ENCODE measurements around the gene PICK1.

DNA sequence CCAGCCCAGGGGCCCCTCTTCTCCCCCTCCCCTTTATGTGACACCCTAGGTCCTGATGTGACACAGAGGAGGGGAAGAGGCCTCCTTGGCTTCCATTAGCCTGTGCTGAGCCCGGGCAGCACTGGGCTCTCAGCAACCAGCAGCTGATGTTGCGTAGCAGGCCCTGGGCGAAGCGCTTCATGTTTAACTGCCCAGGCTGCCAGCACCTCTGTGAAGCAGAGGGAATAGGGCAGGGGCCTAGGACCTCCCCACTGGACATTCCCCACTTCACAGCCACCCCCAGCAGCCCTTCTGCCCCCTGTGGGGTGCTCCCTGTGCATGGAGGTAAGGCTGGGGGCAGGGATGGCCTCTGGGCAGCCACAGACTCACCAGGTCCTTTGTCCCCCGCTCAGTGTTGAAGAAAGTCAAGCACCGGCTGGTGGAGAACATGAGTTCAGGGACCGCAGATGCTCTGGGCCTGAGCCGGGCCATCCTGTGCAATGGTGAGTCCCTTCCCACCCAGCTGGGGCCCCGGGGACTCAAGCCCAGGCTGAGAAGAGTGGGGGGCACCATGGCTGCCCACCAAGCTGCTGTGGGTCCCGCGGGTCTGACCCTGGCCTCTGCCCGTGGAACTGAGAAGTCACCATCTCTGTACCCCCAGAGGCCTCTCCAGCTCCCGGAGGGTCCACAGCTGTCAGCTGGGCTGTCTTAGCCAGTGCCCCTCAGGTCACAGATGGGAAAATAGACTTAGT is 11.6 kb downstream of the PICK1 start:
- TF ChIP-seq YY1 (IDR thresholded peaks at IDR 0.05; ENCODE audit: insufficient read depth, insufficient read length) (no peak), ZNF274 (IDR thresholded peaks at IDR 0.05; ENCODE audit: low read depth, low read length) (no peak), SUZ12 (IDR thresholded peaks at IDR 0.05; ENCODE audit: extremely low read depth, insufficient read depth, insufficient read length) (no peak)
